Upper lobe of right lung (tissue), 1 donor: ENCODE results near the gene MS4A5. TPM values are rescaled to one million over a fixed set of nuclear protein-coding genes. Genes with fewer than 3 reads are reported as not detected.
A peak's percentile ranks its signal among the peaks of the same experiment; 100 is the strongest.

Experiments
- ATAC-seq: fragments of 200-7000 bp; cut with Tn5 transposase; one replicate; pipeline ENCODE4 v1.9.1; 2020; ENCODE audit warnings: mild to moderate bottlenecking, moderate library complexity
- DNase-seq: peaks from one replicate; pipeline ENCODE4 v3.0.0-alpha.2; 2020
- H3K27ac ChIP-seq: fragments of 200-600 bp; one replicate; pipeline ENCODE4 v1.8.0; 2022
- H3K27me3 ChIP-seq: fragments of 200-600 bp; one replicate; pipeline ENCODE4 v1.8.0; 2022; ENCODE audit warnings: mild to moderate bottlenecking
- H3K36me3 ChIP-seq: fragments of 200-600 bp; one replicate; pipeline ENCODE4 v1.8.0; 2022
- H3K4me1 ChIP-seq: fragments of 200-600 bp; one replicate; pipeline ENCODE4 v1.8.0; 2022
- H3K4me3 ChIP-seq: fragments of 200-600 bp; one replicate; pipeline ENCODE4 v1.8.0; 2022; ENCODE audit warnings: mild to moderate bottlenecking
- H3K9me3 ChIP-seq: fragments of 200-600 bp; one replicate; pipeline ENCODE4 v1.8.0; 2022
- intact Hi-C: fragments of 100-400 bp; cut with DNase I; formaldehyde crosslinking; loops from one replicate; pipeline ENCODE4 v1.11.0; 2022
- total RNA-seq: library from RNA; stranded (reverse); fragmentation: NEBNext Ultra II Directional; extraction: Animal tissue kit (Norgen Biotek cat#: 25700); gene quantifications from one replicate; pipeline ENCODE4 v1.2.1, GENCODE V29; 2021
- TF ChIP-seq, protein P1 (sequence below): fragments of 200-600 bp; IDR thresholded peaks from one replicate; pipeline ENCODE4 v1.8.0; 2022; ENCODE audit warnings: antibody characterized with exemption
- donor health status: DM: no; HTN: yes; CAD: no; lungs with severe emphysema.

The MS4A5 gene
- total RNA-seq, 1 donor from 2014 or later = not detected

DNA sequence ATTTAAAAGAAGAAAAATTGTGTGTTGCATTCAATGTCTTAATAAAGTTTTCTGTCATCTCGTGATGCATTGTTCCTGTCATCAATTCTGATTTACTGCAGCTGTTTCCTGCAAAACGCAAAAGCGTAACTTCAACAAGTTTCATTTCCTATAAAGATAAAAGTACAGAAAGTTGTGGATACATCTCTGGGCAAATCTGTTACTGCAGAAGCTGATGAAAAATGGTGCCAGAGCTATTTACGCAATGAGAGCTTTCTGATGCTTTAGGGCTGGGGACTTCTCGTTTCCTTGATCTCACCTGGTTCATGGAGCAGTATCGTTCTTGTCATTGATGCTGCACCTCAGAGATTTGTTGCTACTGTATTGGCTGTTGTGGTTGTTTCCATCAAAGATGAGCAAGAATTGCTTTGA, 47.7 kb downstream of the MS4A5 start:
- DNase-seq = no peak
- H3K9me3 ChIP-seq = no peaks in the 10 kb centered on the region
- ATAC-seq = no peak
- H3K27me3 ChIP-seq = no peaks in the 10 kb centered on the region
- no peak overlapping the region for H3K4me3 ChIP-seq
- intact Hi-C loops = no loop called here
- H3K27ac ChIP-seq = no peak overlapping the region
- H3K4me1 ChIP-seq = no peaks in the 10 kb centered on the region
- no peaks in the 10 kb centered on the region for H3K36me3 ChIP-seq
- TF ChIP-seq, protein P1, sequence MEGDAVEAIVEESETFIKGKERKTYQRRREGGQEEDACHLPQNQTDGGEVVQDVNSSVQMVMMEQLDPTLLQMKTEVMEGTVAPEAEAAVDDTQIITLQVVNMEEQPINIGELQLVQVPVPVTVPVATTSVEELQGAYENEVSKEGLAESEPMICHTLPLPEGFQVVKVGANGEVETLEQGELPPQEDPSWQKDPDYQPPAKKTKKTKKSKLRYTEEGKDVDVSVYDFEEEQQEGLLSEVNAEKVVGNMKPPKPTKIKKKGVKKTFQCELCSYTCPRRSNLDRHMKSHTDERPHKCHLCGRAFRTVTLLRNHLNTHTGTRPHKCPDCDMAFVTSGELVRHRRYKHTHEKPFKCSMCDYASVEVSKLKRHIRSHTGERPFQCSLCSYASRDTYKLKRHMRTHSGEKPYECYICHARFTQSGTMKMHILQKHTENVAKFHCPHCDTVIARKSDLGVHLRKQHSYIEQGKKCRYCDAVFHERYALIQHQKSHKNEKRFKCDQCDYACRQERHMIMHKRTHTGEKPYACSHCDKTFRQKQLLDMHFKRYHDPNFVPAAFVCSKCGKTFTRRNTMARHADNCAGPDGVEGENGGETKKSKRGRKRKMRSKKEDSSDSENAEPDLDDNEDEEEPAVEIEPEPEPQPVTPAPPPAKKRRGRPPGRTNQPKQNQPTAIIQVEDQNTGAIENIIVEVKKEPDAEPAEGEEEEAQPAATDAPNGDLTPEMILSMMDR = no peak

GRCh38 chr11:60482361-60482760, 53.0 kb downstream of the MS4A5 start:
- Histone ChIP-seq H3K4me1 (no peaks in the 10 kb centered on the region), H3K27ac (no peak overlapping the region), H3K9me3 (no peaks in the 10 kb centered on the region), H3K4me3 (no peak overlapping the region), H3K27me3 (no peaks in the 10 kb centered on the region), H3K36me3 (no peaks in the 10 kb centered on the region)
- peak; percentile 86 for ATAC-seq
- no peak for DNase-seq
- intact Hi-C loops = no loop called here
- TF ChIP-seq, protein P1 = no peak

GRCh38 chr11:60485987-60486386, 56.6 kb downstream of the MS4A5 start:
- Histone ChIP-seq H3K27me3 (no peaks in the 10 kb centered on the region), H3K4me1 (no peaks in the 10 kb centered on the region), H3K9me3 (no peaks in the 10 kb centered on the region), H3K27ac (no peak overlapping the region), H3K4me3 (no peak overlapping the region), H3K36me3 (no peaks in the 10 kb centered on the region)
- intact Hi-C loops = no loop called here
- ATAC-seq = peak; percentile 82
- no peak for DNase-seq
- TF ChIP-seq, protein P1 = peak; percentile 40

GRCh38 chr11:60492488-60493009, 63.2 kb downstream of the MS4A5 start, which contains the start of gene MS4A12:
TSS of gene MS4A12 (plus strand) at chr11:60492778. CDS start at chr11:60497319, 4,541 bp downstream.
- no peak for DNase-seq
- Histone ChIP-seq H3K36me3 (no peaks in the 10 kb centered on the region), H3K9me3 (no peaks in the 10 kb centered on the region), H3K27me3 (no peaks in the 10 kb centered on the region), H3K4me3 (no peak within 1 kb of the TSS), H3K4me1 (no peaks in the 10 kb centered on the region), H3K27ac (no peak within 1 kb of the TSS)
- intact Hi-C loops = no loop called here
- TF ChIP-seq, protein P1 = no peak
- ATAC-seq = no peak

- DNase-seq = no peak
- H3K4me1 ChIP-seq = no peaks in the 10 kb centered on the region
- TF ChIP-seq, protein P1 = no peak
- ATAC-seq = no peak
- no peaks in the 10 kb centered on the region for H3K9me3 ChIP-seq
- no peak overlapping the region for H3K27ac ChIP-seq
- H3K4me3 ChIP-seq = no peak overlapping the region
- no peaks in the 10 kb centered on the region for H3K36me3 ChIP-seq
- H3K27me3 ChIP-seq = no peaks in the 10 kb centered on the region
- intact Hi-C loops = no loop called here
Measured at GRCh38 chr11:60493454-60493853, 64.1 kb downstream of the MS4A5 start.

Other genes starting within 250 kb of the MS4A5 start
- gene MS4A6A, start 246.5 kb upstream of the MS4A5 start, total RNA-seq = 112 TPM
- 3.0 TPM for gene MS4A4E, start 186.4 kb upstream of the MS4A5 start, total RNA-seq
- gene MS4A4A, start 148.9 kb upstream of the MS4A5 start, total RNA-seq = 53.9 TPM
- gene MS4A6E, start 102.3 kb upstream of the MS4A5 start, total RNA-seq = not detected
- 184 TPM for gene MS4A7, start 51.0 kb upstream of the MS4A5 start, total RNA-seq
- 10.3 TPM for gene MS4A14, start 33.1 kb upstream of the MS4A5 start, total RNA-seq
- gene MS4A1, start 26.3 kb downstream of the MS4A5 start, total RNA-seq = 1.3 TPM
- not detected for gene MS4A12, start 63.2 kb downstream of the MS4A5 start, total RNA-seq
- not detected for gene MS4A13, start 85.8 kb downstream of the MS4A5 start, total RNA-seq